Stimulated activated CD4-positive, alpha-beta T cell treated with anti-CD3 and anti-CD28 coated beads, Interleukin-2, amount 100 ng/mL, for 24 hours (primary cell): ENCODE data around the gene ZSWIM6.

ENCODE experiments used
- DNase-seq, 2 donors: peaks; one replicate each; pipeline ENCODE4 v3.0.0-alpha.2; 2020

ZSWIM6 gene

DNA sequence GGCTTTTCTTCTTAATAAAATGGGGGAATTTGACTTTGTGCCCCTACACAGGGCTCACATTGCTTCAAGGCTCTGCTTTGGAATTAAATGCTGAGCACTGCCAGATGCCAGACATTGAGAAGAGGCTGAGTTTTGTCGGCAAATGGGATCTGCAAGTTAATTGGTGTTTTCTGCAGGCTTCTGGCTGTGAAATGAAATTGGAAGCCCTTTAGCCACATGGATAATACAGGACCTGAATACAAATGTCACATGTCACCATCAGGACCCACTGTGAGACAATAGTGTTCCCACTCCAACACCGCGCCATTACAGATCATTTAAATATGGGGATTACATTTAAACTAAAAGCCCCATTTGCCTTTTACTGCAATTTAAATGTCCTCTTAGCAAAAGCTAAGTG lies 164.4 kb downstream of the ZSWIM6 start:
- DNase-seq, result no peak

GRCh38 chr5:61496860-61497259 lies 164.8 kb downstream of the ZSWIM6 start:
- DNase-seq, result no peak

DNA sequence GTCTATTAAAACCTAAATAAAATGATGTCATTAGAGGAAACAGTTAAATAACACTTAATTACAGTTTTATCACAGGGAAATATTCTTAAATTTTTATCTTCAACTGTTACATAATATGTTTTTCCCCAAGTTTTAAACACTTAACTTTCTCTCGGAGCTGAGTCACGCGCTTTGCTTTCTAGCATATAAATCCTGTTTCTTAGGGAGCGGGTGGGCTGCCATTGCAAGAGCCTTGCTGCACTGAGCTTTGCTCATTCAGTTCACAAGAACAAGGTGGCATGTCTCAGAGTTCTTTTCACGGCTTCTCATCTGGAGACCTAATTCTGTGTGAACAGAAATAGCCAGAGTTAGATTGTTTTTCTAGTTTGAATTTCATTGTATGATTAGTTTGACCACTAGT lies 166.1 kb downstream of the ZSWIM6 start:
- no peak for DNase-seq

GRCh38 chr5:61501971-61502370 lies 169.9 kb downstream of the ZSWIM6 start:
- DNase-seq, result no peak

DNA sequence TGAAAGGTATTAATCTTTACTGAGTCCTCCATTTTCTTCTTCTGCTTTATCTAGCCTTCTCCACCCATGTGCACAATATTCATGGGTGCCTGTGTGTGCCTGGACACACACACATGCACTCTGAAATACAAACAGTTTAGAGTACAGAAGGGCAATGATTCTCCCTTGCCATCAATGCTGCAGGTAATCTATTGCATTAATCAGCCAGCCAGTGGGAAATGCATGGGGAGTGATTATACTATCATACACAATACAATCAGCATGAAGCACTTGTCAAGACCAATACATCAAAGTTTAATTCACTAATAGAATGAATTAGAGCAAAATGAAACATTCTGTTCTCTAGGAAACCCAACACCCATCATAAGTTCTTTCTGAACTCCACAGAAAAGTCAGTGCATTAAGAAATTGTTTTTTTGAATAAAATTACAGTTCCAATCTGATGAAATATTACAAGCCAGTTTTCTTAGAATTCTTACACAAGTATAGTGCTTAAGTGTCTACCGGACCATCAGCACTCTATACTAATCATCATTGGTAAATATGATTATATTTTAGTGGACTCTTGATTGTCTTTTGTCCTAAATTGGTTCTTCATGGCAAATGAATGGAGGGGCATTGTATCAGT lies 172.2 kb downstream of the ZSWIM6 start:
- no peak for DNase-seq

DNA sequence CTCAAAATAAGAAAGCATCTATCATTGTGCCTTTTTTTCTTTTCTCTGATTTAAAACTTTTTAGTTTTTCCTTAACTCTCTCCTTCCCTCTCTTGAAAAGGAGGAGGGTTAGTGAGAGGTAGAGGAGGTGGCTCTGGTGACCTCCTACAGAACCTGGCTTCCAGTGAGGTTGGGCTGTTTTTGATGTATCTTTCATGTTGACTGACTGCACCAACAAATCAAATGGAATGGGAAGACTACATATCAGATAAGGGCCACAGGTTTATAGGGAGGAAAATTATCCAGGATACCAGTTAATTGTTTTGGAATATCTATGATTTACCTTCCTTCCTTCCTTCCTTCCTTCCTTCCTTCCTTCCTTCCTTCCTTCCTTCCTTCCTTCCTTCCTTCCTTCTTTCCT lies 173.2 kb downstream of the ZSWIM6 start:
- DNase-seq, result no peak

- DNase-seq, result no peak
These were observed 175.2 kb downstream of the ZSWIM6 start for GRCh38 chr5:61507232-61507631.

- DNase-seq, result no peak
These were observed 184.9 kb downstream of the ZSWIM6 start for GRCh38 chr5:61516946-61517345.

DNA sequence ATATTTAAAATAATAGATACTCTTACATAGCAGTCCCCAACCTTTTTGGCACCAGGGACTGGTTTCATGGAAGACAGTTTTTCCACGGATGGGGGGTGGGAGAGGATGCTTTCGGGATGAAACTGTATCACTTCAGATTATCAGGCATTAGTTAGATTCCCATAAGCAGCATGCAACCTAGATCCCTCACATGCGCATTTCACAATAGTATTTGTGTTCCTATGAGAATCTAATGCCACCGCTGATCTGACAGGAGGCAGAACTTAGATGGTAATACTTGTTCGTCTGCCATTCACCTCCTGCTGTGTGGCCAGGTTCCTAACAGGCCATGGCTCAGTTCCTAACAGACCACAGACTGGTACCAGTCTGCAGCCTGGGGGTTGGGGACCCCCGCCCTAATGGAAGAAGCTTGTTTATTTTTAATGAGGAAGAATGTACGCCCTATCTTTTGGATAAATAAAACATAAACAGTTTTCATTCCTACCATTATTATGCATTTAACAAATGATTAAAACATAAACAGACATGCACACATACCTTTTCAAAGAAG lies 187.7 kb downstream of the ZSWIM6 start:
- DNase-seq, result no peak

DNA sequence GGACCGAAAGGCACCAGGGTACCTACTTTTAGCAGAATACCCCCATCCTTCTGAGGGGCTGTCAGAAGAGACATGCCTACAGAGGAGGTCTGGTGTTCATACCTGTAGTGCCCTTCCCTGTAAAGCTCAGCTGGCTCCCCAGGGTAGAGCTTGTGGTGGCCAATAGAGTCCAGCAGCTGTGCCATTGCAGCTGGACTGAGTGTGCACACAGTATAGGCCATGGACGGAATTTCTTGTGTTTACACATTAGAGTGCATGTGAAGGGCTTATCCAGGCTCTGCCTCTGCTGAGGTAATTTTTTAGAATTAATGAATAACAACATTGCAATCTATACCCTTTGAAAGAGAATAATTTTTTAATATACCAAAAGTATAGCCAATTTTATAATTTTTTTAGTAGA lies 191.0 kb downstream of the ZSWIM6 start:
- DNase-seq, result no peak

DNA sequence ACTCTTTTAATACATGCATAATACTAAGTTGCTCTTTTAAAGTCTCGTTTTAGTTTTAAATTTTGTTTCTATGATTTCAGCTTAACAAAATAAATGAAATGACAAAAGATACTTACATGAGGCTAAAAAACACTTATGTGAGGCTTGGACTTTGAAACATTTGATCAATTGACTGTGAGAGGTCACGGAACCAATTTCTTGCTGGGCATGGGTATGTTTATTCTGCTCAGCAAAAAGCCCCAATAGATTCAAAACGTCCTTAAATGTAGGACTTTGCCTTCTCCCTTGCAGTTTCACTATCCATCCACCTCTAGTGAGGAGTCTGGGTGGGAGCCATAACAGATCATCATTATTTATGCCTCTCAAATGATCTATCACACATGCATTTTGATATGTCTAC lies 191.9 kb downstream of the ZSWIM6 start:
- DNase-seq, result no peak

DNA sequence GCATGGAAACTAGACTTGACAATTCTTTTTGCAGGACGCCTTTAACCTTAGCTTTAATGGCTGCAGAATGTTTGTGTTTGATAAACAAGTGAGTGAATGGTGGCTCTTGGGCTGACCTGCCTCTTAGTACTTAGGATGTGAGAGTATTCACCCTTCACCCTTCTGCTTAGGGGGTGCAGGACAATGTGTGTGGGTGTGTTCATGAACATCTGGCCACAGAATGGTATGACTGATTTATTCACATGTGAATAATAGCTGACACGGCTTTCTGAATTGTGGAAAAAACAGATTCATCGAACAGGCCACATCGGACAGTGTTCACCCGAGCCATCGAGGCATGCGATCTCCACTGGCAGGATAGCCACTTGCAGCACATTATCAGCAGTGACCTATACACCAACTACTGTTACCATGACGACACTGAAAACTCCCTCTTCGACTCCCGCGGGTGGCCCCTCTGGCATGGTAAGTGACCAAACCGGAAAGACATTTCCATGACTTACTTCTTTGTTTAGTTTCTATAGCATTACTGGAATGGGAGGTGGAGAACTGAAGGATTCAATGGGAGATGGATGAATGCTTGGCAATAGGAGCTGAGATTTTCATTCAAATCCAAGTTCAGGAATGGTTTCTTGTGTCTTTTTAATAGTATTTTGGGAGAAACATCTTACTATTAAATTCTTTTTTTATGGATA lies 193.6 kb downstream of the ZSWIM6 start:
- DNase-seq, result no peak

GRCh38 chr5:61526207-61526519 lies 194.1 kb downstream of the ZSWIM6 start:
- no peak for DNase-seq

- DNase-seq, result no peak
These were observed 200.9 kb downstream of the ZSWIM6 start for GRCh38 chr5:61532983-61533382.

- DNase-seq, result no peak
These were observed 202.6 kb downstream of the ZSWIM6 start for GRCh38 chr5:61534481-61535267.

DNA sequence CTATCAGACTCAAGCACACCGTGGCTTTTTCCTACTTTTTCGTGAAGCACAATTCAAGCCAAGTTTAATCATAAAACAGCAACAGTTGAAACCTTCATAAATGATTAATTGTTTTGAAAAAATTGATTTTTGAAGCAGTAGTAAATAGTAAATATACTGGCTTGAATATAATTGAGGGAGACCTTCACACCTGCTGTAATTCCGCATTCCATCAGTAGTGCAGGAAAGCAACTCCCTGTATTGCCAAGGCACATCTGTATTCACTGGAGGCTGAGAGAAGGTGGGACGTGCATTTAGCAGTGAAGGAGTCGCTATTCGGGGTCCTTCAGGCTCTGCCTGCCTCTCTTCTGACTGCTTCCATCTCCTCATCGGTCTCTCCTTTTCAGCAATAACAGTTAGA lies 203.8 kb downstream of the ZSWIM6 start:
- DNase-seq, result no peak

GRCh38 chr5:61536922-61537321 lies 204.9 kb downstream of the ZSWIM6 start:
- DNase-seq, result no peak

DNA sequence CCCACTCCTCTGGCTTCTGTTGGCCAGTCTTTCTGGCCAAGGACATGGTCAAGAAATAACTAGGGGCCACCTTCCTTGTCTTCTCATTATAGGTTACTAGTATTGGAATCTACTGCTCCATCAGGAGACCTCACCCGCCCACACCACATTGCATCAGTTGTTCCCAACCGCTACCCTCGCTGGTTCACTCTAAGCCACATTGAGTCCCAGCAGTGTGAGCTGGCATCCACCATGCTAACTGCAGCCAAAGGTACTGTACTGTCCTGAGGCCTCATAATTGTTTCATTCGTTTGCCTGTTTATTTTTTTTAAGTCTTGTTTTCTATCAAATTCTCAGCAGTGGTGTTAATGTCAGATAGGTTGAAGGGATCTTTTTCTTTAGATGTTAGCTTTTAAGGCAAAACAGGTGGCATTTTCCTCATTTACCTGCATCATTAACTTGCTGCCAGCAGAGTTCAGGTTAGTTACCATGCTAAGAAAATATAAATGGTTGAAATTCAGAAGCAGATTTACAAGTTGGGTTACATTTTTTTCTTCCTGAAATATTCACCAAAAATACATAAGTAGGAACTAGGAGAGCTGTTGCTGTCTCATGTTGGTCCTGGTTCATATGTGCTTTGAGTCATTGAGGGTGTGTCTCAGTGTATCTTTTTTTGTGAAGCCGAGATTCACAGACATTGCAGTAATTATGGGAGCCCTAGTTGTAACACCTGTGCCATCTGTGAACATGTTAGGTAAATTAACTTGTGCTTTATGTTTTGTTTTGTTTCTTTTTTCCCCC lies 206.9 kb downstream of the ZSWIM6 start:
- DNase-seq, result no peak

DNA sequence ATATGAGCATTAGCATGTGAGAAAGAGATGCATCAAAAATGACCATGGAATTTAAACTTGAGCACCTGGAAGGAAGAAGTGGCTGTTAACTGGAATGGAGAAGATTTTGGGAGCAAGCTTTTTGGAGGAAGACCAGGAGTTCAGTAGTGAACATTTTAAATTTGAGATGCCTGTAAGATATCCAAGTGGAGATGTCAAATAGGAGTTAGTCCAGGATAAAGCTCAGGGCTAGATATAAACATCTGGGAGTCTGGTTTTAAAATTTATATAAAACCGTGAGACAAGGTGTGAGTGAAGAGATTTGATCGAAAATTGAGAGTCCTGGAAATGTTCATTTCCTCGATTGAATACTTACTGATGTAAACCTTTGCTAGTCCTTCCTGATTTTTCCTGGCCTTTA lies 217.5 kb downstream of the ZSWIM6 start:
- no peak for DNase-seq

DNA sequence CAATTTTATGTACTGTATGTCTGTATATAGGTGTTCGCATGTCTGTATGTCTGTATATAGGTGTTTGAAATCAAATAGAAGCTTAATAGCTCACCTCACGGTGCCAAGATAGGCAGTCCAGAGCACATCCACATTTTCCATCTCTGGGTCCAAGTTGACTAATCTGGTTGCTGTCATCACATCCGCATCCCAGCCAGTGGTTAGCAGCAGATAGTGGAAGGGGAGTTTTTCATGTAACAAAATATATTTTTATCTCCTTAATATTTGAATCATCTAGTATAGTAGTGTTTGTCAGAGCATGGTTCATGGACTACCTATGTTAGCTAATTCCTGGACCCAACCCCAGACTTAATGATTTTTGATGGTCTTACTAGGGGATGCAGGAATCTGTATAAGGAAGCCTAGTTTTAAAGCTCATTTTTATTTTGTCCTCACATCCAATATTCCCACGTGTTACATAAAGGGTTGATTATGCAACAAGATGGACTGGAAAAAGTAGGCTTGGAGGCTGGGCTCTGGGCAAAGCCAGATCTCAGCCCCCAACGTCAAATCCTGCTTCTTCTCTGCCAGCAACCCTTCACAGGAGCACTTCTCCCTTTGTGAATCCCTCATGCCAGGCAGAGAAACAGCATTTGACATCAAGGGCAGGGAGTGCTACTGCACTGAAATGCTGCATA lies 219.7 kb downstream of the ZSWIM6 start:
- no peak for DNase-seq

DNA sequence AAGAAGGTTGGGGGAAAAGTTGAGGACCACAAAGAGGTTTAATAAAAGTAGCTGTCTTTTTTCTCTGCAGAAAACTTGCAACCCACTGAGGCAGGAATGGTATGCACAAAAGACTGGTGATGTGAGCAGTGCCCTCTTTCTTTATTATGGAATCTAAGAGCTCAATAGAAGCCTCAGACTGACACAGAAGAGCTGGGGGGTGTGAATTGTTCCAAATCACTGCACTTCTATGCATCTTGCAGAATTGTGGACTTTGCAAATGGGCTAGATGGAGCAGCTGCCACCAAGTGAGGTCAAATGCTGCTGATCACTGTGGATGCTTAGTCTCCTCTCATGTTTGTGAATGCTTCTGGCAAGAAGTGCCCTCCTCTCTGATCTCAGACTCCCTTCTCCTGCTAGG lies 227.1 kb downstream of the ZSWIM6 start:
- no peak for DNase-seq

GRCh38 chr5:61559722-61560121 lies 227.7 kb downstream of the ZSWIM6 start:
- DNase-seq, result no peak

GRCh38 chr5:61563401-61563800 lies 231.3 kb downstream of the ZSWIM6 start:
- no peak for DNase-seq
